Osteoblast (primary cell): Measurements from ENCODE around the gene FRAS1. TPM values are rescaled to one million over a fixed set of nuclear protein-coding genes. Genes with fewer than 3 reads are reported as not detected.
"Not testable (repeated sequence)": the region's sequence is repeated elsewhere in the genome, so short reads cannot be mapped to it uniquely, and the experiment has no call there.

ENCODE experiments used
- DNase-seq: peaks from one replicate; pipeline ENCODE4 v3.0.0; 2011; ENCODE audit warnings: low spot score, mixed read lengths; ENCODE audit not compliant: insufficient read length; ENCODE audit errors: missing footprints
- H2AFZ ChIP-seq: 2 replicates; pipeline ENCODE4 v1.6.0; 2011; ENCODE audit warnings: mild to moderate bottlenecking, low read length
- H3K27ac ChIP-seq: 2 replicates; pipeline ENCODE4 v1.5.1; 2011; ENCODE audit warnings: mild to moderate bottlenecking, low read depth, low read length, moderate library complexity
- H3K27me3 ChIP-seq: 2 replicates; pipeline ENCODE4 v1.6.0; 2012; ENCODE audit warnings: mild to moderate bottlenecking, control low read depth, inconsistent platforms, low read length, moderate library complexity; ENCODE audit not compliant: insufficient read depth
- H3K36me3 ChIP-seq: 2 replicates; pipeline ENCODE4 v1.5.1; 2011; ENCODE audit warnings: mild to moderate bottlenecking, low read length, control low read depth, moderate library complexity; ENCODE audit not compliant: insufficient read depth
- H3K4me1 ChIP-seq: 2 replicates; pipeline ENCODE4 v1.5.1; 2011; ENCODE audit warnings: mild to moderate bottlenecking, low read length, control low read depth, moderate library complexity; ENCODE audit not compliant: insufficient read depth
- H3K4me2 ChIP-seq: 2 replicates; pipeline ENCODE4 v1.6.0; 2011; ENCODE audit warnings: mild to moderate bottlenecking, low read length; ENCODE audit not compliant: insufficient read depth
- H3K4me3 ChIP-seq: fragments of 200-600 bp; sonication (generic); 3 replicates; pipeline ENCODE4 v1.5.1; 2012; ENCODE audit warnings: mild to moderate bottlenecking, low read length, inconsistent platforms; ENCODE audit not compliant: insufficient read depth
- H3K79me2 ChIP-seq: 2 replicates; pipeline ENCODE4 v1.6.0; 2012; ENCODE audit warnings: mild to moderate bottlenecking, low read length, control low read depth, inconsistent platforms; ENCODE audit not compliant: insufficient read depth
- H3K9me3 ChIP-seq: 2 replicates; pipeline ENCODE4 v1.5.1; 2011; ENCODE audit warnings: low read depth, low read length, control low read depth
- H4K20me1 ChIP-seq: 2 replicates; pipeline ENCODE4 v1.6.0; 2012; ENCODE audit warnings: mild to moderate bottlenecking, low read length, control low read depth; ENCODE audit not compliant: insufficient read depth
- CTCF ChIP-seq: IDR thresholded peaks from 2 replicates; pipeline ENCODE4 v1.5.1; 2011; ENCODE audit warnings: mild to moderate bottlenecking, low read depth, low read length, moderate library complexity; ENCODE audit errors: extremely low read depth
- total RNA-seq: library from RNA; depleted of rRNA; stranded (reverse); fragments of >200 nt; gene quantifications from 2 replicates; pipeline ENCODE4 v1.2.3, GENCODE V29; 2012

FRAS1 gene
- total RNA-seq, 1 donor: 5.1 TPM

GRCh38 chr4:78267790-78268189 is 210.7 kb downstream of the FRAS1 start:
- H3K9me3 ChIP-seq: no peaks in the 10 kb centered on the region
- H3K27me3 ChIP-seq: no peaks in the 10 kb centered on the region
- no peak overlapping the region for H3K27ac ChIP-seq
- H4K20me1 ChIP-seq: no peaks in the 10 kb centered on the region
- H3K4me2 ChIP-seq: no peak overlapping the region
- no peak overlapping the region for H2AFZ ChIP-seq
- no peak for TF ChIP-seq CTCF
- H3K4me1 ChIP-seq: no peaks in the 10 kb centered on the region
- no peak overlapping the region for H3K4me3 ChIP-seq
- no peak for DNase-seq
- H3K36me3 ChIP-seq: no peaks in the 10 kb centered on the region
- H3K79me2 ChIP-seq: no peaks in the 10 kb centered on the region

- no peaks in the 10 kb centered on the region for H3K27me3 ChIP-seq
- H3K27ac ChIP-seq: no peak overlapping the region
- H3K9me3 ChIP-seq: no peaks in the 10 kb centered on the region
- no peak overlapping the region for H2AFZ ChIP-seq
- no peak for DNase-seq
- no peaks in the 10 kb centered on the region for H3K4me1 ChIP-seq
- TF ChIP-seq CTCF: no peak
- no peak overlapping the region for H3K4me2 ChIP-seq
- no peaks in the 10 kb centered on the region for H3K79me2 ChIP-seq
- no peaks in the 10 kb centered on the region for H4K20me1 ChIP-seq
- H3K36me3 ChIP-seq: no peaks in the 10 kb centered on the region
- H3K4me3 ChIP-seq: no peak overlapping the region
Observed at GRCh38 chr4:78268597-78268996, 211.5 kb downstream of the FRAS1 start.

- H3K27me3 ChIP-seq, H3K36me3 ChIP-seq, H3K4me1 ChIP-seq, H3K79me2 ChIP-seq, H3K9me3 ChIP-seq, H4K20me1 ChIP-seq, H3K4me2 ChIP-seq, H3K27ac ChIP-seq, H3K4me3 ChIP-seq, H2AFZ ChIP-seq, DNase-seq: not testable (repeated sequence)
Observed at GRCh38 chr4:78275450-78275849, 218.3 kb downstream of the FRAS1 start.

- H3K4me3 ChIP-seq: no peak overlapping the region
- H2AFZ ChIP-seq: no peak overlapping the region
- DNase-seq: no peak
- H3K27ac ChIP-seq: no peak overlapping the region
- no peaks in the 10 kb centered on the region for H3K9me3 ChIP-seq
- peaks cover 4% of the 10 kb centered on the region for H3K27me3 ChIP-seq
- H4K20me1 ChIP-seq: no peaks in the 10 kb centered on the region
- no peak overlapping the region for H3K4me2 ChIP-seq
- TF ChIP-seq CTCF: no peak
- H3K79me2 ChIP-seq: no peaks in the 10 kb centered on the region
- H3K4me1 ChIP-seq: peaks cover 9% of the 10 kb centered on the region
- no peaks in the 10 kb centered on the region for H3K36me3 ChIP-seq
Observed at GRCh38 chr4:78286281-78286680, 229.2 kb downstream of the FRAS1 start.
